Stimulated activated CD8-positive, alpha-beta memory T cell treated with anti-CD3 and anti-CD28 coated beads, Interleukin-4, amount 100 ng/mL, for 4 hours (primary cell): Measurements from ENCODE around the gene CHMP1A.
"Not testable (repeated sequence)": the region's sequence is repeated elsewhere in the genome, so short reads cannot be mapped to it uniquely, and the experiment has no call there.

Experiments
- DNase-seq, 2 donors: peaks; one replicate each; pipeline ENCODE4 v3.0.0-alpha.2; 2020; ENCODE audit warnings: low read depth in 2 of 2, low spot score in 1 of 2

Gene CHMP1A

DNA sequence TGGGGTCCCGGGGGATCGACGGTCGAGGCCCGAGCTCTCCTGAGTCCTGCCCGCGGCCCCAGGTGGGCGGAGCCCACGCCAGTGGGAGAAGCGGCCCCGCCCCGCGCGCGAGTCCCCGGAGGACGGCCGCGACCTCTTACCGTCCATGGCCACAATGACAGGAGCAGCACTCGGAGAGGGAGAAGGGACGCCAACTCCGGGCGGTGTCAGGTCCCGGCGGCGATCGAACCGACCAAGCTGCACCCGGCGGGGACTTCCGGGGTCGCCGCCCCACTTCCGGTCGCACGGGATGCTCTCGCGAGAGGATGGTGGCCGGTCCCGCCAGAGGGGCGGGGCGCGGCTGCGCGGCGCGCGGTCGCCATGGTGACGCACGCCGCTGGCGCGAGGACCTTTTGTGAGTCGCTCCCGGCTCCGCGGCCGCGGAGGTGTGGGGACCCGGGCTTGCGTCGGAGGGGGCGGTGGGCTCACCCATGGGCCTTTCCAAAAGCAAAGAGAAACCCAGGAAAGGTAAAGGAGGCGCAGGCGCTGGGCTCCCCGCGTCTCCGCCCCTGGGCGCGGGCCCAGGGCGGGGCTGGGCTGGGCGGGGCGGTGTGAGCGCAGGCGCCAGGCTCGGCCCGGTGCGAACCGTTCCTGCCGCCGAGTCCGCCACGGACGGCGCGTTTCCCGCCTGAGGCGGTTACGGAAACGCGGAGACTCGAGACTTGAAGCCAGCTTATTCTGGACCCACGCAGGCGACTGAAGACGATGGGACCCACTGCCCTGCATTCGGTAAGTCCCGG is at the start of gene CHMP1A, which contains the start of gene SPATA33:
CHMP1A (minus strand) TSS at position 267 of the 779 bp plus-strand sequence; CDS start at position 147, 120 bp downstream.
SPATA33 (plus strand) TSS at position 395 of the 779 bp plus-strand sequence; CDS start at position 471, 76 bp downstream.
- peak; percentile 70 to 80 for DNase-seq

DNA sequence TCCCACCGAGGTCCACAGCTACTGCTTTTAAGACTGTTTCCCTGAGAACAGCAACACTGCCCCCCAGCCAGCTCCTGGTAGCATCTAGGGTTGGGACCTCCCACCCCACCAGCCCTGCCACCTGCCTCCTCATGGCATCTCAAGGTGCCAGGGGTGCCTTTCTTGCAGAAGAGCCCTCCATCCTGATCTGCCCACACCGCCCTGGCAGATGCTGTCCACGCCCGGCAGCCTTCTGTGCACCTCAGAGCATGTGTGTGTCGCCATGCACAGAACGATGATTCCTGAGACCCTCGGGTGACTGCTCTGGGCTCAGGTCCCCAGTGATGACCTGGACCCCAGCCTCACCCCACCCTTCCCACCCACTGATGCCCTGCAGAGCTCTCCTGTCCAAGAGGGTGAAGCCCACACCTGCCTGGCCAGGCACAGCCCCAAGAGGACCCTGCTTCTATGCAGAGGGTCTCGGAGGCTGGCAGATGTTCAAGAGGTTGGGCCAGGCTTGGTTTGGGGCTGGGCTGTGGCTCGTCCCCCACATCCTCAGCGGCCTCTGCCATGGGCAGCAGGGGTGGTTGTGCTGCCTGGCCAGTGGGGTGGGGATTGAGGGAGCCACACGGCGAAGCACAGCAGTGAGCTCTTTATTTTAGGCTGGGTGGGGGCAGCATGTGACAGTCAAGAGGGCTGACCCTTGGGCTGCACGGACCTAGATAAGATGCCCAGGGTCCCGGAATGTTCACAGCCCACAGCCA is 49.2 kb upstream of the CHMP1A start:
- DNase-seq, result no peak

- DNase-seq, result no peak
Observed at GRCh38 chr16:89705006-89705405, 47.5 kb upstream of the CHMP1A start.

DNA sequence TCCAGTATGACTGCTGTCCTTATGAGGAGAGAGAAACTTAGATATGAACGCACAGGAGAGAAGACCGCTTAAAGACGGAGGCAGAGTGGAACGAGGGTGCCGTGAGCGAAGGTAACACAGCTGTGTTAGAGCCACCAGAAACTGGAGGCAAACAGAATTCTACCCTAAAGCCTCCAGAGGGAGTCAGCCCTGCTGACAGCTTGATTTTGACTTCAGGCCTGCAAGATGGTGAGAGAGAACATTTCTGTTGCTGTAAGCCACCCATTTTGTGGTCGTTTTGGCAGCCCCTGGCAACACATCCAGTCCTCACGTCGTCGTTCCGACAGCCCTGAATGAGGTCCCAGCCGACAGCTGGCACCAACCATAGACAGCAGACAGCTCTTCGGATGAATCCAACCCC is 46.8 kb upstream of the CHMP1A start:
- DNase-seq, result no peak

GRCh38 chr16:89701425-89702406 is 44.2 kb upstream of the CHMP1A start, which contains the start of gene SPATA2L:
SPATA2L (minus strand) TSS chr16:89701705; CDS start chr16:89701232, 473 bp downstream.
- peak; percentile 91 to 96 for DNase-seq

DNA sequence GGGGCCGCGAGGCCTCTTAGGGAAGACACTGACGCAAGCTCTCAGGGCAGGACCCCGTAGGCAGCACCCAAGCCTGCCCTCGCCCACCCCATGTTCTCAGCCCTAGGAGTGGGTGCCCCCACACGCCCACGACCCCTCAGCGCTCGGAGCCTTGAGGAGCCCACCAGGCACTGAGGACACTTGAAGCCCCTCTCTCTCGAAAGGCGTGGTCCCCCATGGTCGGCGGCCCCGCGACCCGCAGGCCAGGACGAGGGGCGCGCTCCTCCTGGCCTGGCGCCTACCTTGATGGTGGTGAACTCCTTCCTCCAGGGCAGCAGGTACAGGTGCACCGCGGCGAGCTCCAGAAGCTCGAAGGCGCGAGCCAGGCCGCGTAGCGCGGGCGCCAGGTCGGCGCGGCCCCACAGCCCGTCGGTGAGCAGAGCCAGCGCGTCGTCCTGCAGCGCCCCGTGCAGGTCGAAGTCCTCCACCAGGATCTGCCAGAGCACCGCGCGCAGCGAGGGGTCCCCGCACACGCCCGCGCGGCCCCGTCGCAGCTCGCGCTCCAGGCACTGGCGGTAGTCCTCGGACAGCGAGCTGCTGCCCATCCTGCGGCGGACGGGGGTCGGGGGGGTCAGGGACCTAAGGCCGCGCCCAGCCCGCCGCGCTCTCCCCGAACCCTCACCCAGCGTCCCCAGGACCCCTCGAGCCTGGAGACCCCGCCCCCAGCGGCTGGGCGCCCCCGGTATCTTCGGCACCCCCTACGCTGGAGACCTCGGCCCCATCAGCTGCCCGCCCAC is 43.3 kb upstream of the CHMP1A start:
- DNase-seq, result no peak

- peak; percentile 91 to 94 for DNase-seq
Observed at GRCh38 chr16:89700100-89700648, 42.7 kb upstream of the CHMP1A start.

DNA sequence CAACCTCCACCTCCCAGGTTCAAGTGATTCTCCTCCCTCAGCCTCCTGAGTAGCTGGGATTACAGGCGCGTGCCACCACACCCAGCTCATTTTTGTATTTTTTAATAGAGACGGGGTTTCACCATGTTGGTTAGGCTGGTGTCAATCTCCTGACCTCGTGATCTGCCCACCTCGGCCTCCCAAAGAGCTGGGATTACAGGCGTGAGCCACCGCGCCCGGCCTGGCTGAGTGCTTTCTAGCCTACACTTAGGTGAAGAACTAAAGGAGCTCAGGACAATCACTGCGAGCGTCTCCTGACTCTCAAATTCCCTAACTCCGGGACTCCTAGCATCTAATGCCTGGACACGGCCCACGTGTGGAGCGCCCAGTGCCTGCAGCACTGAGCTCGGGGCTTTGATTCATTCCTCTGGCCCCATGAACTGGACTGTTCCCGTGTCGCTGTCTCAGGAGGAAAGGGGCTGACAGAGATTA is 42.2 kb upstream of the CHMP1A start:
- not testable (repeated sequence) for DNase-seq

- DNase-seq, result not testable (repeated sequence)
Observed at GRCh38 chr16:89698717-89699116, 41.2 kb upstream of the CHMP1A start.

DNA sequence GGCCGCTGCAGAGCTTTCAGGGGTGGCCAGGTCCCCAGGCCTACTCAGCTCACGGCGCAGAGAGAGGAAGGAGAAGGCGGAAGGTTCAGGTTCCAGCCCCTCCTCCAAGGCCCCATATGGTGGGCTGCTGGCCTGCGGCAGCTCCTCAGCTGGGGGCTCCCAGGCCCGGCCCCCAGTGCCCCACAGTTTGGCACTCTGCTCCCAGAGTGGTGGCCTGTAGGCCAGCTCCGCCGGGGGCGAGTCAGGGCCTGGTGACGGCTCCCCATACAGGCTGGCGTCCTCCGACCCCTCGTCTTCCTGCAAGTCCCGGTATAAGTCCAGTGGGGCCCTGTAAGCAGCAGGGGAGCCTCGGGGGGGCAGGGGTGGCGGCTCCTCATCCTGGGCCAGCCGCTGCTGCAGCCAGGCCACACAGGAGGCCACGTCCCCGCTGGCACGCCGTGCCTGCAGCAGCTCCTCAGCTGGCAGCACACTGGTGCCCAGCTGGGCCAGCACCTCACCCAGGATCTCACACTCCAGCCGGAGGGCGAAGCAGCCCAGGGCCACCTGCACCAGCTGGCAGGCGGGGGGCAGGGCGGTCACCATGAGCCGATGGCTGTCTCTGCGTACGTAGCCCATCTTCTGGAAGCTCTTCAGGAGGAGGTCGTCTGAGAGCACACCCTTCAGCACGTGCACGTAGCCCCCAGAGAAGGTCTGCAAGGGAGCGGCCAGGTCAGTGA is 40.3 kb upstream of the CHMP1A start:
- no peak for DNase-seq

DNA sequence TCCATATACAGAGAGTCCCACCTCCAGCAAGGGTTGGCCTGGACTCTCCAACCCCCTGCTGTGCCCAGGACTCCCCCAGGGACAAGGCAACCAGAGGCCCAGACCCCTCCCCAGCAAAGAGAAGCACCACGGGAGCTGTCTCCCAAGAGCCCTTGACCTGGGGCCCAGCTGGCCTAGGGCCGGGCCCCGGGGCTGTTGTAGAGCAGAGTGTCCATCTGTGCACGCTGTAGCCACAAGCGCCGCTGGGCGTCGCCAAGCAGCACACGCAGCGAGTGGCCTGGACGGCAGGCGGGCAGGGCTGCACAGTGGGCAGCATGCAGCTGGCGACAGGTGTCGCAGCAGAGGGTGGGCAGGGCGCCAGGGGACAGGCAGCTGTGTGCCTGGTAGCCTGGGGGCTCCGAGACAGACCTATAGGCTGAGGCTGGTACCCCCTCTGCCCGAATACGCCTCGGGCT is 39.7 kb upstream of the CHMP1A start:
- no peak for DNase-seq

DNA sequence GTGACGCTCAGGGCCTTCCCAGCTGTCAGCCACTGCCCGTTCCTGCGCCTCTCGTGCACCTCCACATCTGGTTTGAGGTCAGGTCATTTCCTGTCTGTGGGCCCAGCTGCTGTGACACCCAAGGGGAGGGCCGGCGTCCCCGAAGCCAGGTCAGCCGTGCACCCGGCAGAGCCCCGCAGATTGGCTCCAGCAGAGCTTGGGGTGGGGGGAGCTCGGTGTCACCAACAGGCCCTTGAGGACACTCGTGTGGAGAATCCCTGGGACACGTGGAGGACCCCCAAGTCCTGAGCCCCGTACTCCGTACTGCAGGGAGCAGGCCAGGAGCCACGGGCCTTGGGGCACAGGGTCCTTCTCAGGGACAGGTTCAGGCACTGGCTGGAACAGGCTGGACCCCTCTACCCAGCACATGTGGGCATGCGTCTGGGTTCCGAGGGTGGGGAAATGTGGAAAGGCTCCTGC is 39.2 kb upstream of the CHMP1A start:
- no peak for DNase-seq

DNA sequence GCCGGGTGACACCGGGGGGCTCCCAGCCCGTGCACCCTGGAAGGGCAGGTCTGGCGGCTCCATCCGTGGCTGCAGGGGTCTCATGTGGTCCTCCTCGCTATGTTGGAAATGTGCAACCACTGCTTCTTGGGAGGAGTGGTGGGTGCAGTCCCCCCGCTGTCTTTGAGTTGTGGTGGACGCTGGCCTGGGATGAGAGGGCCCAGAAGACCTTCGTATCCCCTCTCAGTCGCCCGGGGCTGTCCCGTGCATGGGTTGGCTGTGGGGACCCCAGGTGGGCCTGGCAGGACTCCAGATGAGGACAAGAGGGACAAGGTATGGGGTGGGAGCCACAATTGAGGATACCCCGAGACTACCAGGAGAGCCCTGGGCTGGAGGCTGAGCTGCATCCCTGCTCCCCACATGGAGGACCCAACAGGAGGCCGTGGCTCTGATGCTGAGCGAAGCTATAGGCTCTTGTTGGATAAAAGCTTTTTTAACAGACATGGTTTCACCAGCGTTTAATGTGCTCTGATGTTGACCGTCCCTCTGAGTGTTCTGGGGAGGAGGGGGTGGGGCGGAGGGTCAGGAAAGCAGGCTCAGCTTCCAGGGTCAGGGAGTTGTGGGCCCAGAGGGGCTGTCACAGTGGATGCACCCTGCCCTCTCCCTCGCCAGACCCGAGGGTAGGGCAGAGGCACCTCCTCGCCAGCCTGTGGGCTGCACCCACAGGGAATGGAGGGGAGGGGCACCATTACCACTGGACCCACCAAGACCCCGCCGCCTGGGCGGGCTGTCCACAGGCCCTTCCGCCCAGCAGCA is 38.6 kb upstream of the CHMP1A start:
- no peak for DNase-seq

DNA sequence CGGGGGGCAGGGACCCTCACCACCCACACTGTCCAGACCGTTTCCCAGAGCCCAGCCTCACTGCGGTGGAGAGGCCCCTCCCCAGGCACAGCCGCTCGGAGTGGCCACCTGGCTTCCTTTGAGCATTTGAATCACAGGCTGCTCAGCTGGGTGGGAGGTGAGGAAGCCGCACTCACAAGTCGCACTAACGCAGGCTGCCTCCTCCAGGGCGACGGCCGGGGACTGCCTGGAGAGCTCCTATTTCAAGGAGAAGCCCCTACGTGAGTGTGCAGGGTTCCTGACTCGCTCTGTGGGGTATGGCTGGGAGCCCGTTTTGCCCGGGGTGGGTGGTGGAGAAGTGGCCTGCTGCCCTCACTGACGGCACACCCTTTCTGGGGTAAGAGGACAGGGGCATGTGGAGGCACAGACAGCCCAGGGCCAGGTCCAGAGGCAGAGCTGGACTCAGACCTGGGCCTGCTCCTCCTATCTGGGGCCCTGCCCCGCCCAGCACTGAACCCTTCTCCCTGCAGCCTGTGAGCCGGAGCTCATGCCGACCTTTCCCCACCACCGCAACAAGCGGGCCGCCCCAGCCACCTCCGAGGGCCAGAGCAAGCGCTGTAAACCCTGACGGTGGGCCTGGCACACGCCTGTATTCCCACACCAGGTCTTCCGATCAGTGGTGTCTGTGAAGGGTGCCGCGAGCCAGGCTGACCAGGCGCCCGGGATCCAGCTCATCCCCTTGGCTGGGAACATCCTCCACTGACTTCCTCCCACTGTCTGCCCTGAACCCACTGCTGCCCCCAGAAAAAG is 37.8 kb upstream of the CHMP1A start:
- no peak for DNase-seq

- DNase-seq, result not testable (repeated sequence)
Observed at GRCh38 chr16:89694784-89695085, 37.2 kb upstream of the CHMP1A start.

DNA sequence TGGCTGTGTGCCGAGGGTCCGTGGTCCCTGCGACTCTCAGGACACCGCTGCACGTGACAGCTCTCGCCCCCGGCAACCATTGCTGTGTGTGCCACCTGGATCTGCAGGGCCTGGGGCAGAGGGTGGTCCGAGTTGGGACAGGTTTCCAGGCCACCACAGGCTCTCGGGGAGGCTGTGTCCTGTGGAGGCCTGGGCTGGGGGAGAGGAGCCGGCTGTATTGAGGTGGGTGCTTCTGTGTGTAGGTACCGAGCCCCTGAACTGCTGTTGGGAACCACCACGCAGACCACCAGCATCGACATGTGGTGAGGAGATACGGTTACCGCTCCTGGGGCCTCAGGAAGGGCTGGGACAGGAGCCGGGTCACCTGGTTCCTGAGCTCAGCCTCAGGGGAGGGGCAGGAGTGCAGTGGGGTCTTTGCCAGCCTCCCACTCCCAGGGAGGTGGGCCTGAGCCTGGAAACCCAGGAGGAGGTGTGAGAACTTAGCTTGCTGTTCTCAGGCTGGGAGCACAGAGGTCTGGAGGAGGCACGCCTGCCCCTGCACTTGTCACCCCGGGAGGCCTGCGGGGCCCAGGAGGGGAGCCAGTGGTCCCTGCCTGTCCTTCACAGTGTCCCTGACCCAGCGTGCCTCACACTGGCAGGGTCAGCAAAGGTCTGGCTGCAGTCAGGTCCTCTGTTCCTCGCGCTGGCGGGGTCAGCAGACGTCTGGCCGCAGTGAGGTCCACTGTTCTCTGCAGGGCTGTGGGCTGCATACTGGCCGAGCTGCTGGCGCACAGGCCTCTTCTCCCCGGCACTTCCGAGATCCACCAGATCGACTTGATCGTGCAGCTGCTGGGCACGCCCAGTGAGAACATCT is 36.6 kb upstream of the CHMP1A start:
- no peak for DNase-seq
